ENCODE data around the gene ADISSP.
A peak's percentile ranks its signal among the peaks of the same experiment; 100 is the strongest.

ADISSP gene

GRCh38 chr20:3812975-3813847 is 45.7 kb upstream of the ADISSP start:
- H2BK120ac ChIP-seq (ENCODE audit: insufficient read depth, low read length, poor library complexity) = no peak overlapping the region
- no peak overlapping the region for H4K91ac ChIP-seq (ENCODE audit: low read depth, low read length)
- H3K18ac ChIP-seq (ENCODE audit: low read length) = no peak overlapping the region
- H3K4me3 ChIP-seq (ENCODE audit: low read depth, low read length) = no peak overlapping the region
- H4K12ac ChIP-seq (ENCODE audit: low read depth, low read length) = no peak overlapping the region
- peaks cover 9 to 10% of the 10 kb centered on the region in 2 experiments for H3K4me1 ChIP-seq (ENCODE audit: control insufficient read depth in 1 of 2, insufficient read depth in 2 of 2, low read length in 2 of 2)
- H3K4me2 ChIP-seq (ENCODE audit: low read length) = no peak overlapping the region
- H3K36me3 ChIP-seq (ENCODE audit: control insufficient read depth in 1 of 2, insufficient read depth in 2 of 2, low read length in 2 of 2) = no peaks in the 10 kb centered on the region
- no peak overlapping the region for H2AK5ac ChIP-seq (ENCODE audit: low read length)
- H4K8ac ChIP-seq (ENCODE audit: low read depth, low read length) = no peak overlapping the region
- H3K27ac ChIP-seq (ENCODE audit: low read depth, low read length) = no peak overlapping the region
- H2BK12ac ChIP-seq (ENCODE audit: low read length) = no peak overlapping the region
- no peak overlapping the region for H3K23ac ChIP-seq (ENCODE audit: low read length)
- H2BK5ac ChIP-seq (ENCODE audit: low read depth, low read length, poor library complexity) = no peak overlapping the region
- DNase-seq = peak; percentile 24 to 27
- no peak overlapping the region for H3K4ac ChIP-seq (ENCODE audit: low read depth, low read length)
- WGBS (ENCODE audit: extremely low coverage, insufficient coverage, insufficient read length) = no CpG with 5 or more reads among the region's 8 CpGs
- no peak overlapping the region for H3K14ac ChIP-seq (ENCODE audit: low read length)
- no peak overlapping the region for H3K9ac ChIP-seq (ENCODE audit: low read length)
- H2AFZ ChIP-seq (ENCODE audit: insufficient read depth, low read length, poor library complexity) = no peak overlapping the region
- peaks cover 1% of the 10 kb centered on the region for H3K79me1 ChIP-seq (ENCODE audit: low read length)
- no peaks in the 10 kb centered on the region for H3K79me2 ChIP-seq (ENCODE audit: control insufficient read depth, insufficient read depth, low read length, poor library complexity)
- H3K9me3 ChIP-seq (ENCODE audit: insufficient read depth, low read depth, low read length) = no peaks in the 10 kb centered on the region
- no peaks in the 10 kb centered on the region for H3K27me3 ChIP-seq (ENCODE audit: insufficient read depth, low read length)

- Histone ChIP-seq H4K12ac (ENCODE audit: low read depth, low read length) (no peak overlapping the region), H3K27ac (ENCODE audit: low read depth, low read length) (no peak overlapping the region), H3K79me2 (ENCODE audit: control insufficient read depth, insufficient read depth, low read length, poor library complexity) (peaks cover 2% of the 10 kb centered on the region), H3K14ac (ENCODE audit: low read length) (no peak overlapping the region), H2BK12ac (ENCODE audit: low read length) (no peak overlapping the region), H3K4ac (ENCODE audit: low read depth, low read length) (no peak overlapping the region), H2BK5ac (ENCODE audit: low read depth, low read length, poor library complexity) (no peak overlapping the region), H3K9me3 (ENCODE audit: insufficient read depth, low read depth, low read length) (no peaks in the 10 kb centered on the region), H2AFZ (ENCODE audit: insufficient read depth, low read length, poor library complexity) (no peak overlapping the region), H2BK120ac (ENCODE audit: insufficient read depth, low read length, poor library complexity) (no peak overlapping the region), H3K27me3 (ENCODE audit: insufficient read depth, low read length) (no peaks in the 10 kb centered on the region), H4K8ac (ENCODE audit: low read depth, low read length) (no peak overlapping the region), H3K4me2 (ENCODE audit: low read length) (no peak overlapping the region), H3K9ac (ENCODE audit: low read length) (no peak overlapping the region), H2AK5ac (ENCODE audit: low read length) (no peak overlapping the region), H3K4me3 (ENCODE audit: low read depth, low read length) (no peak overlapping the region), H4K91ac (ENCODE audit: low read depth, low read length) (peak overlapping the region; percentile 20), H3K23ac (ENCODE audit: low read length) (no peak overlapping the region), H3K4me1 (ENCODE audit: control insufficient read depth in 1 of 2, insufficient read depth in 2 of 2, low read length in 2 of 2) (peaks cover 18 to 19% of the 10 kb centered on the region in 2 experiments), H3K18ac (ENCODE audit: low read length) (no peak overlapping the region), H3K79me1 (ENCODE audit: low read length) (peaks cover 6% of the 10 kb centered on the region), H3K36me3 (ENCODE audit: control insufficient read depth in 1 of 2, insufficient read depth in 2 of 2, low read length in 2 of 2) (no peaks in the 10 kb centered on the region)
- WGBS (ENCODE audit: extremely low coverage, insufficient coverage, insufficient read length) = no CpG with 5 or more reads among the region's 9 CpGs
- DNase-seq = no peak
Measured at GRCh38 chr20:3812259-3812681, 44.7 kb upstream of the ADISSP start.

- no CpG with 5 or more reads among the region's 20 CpGs for WGBS (ENCODE audit: extremely low coverage, insufficient coverage, insufficient read length)
- H2AFZ ChIP-seq (ENCODE audit: insufficient read depth, low read length, poor library complexity) = no peak overlapping the region
- no peak overlapping the region for H3K4me3 ChIP-seq (ENCODE audit: low read depth, low read length)
- H3K9ac ChIP-seq (ENCODE audit: low read length) = no peak overlapping the region
- H3K27ac ChIP-seq (ENCODE audit: low read depth, low read length) = peak overlapping the region; percentile 40
- no peak overlapping the region for H2BK5ac ChIP-seq (ENCODE audit: low read depth, low read length, poor library complexity)
- peak; percentile 87 to 93 for DNase-seq
- peak overlapping the region; percentile 10 for H3K14ac ChIP-seq (ENCODE audit: low read length)
- H4K91ac ChIP-seq (ENCODE audit: low read depth, low read length) = peak overlapping the region; percentile 33
- H2BK120ac ChIP-seq (ENCODE audit: insufficient read depth, low read length, poor library complexity) = peak overlapping the region; percentile 19
- no peak overlapping the region for H3K18ac ChIP-seq (ENCODE audit: low read length)
- peaks cover 2% of the 10 kb centered on the region for H3K79me2 ChIP-seq (ENCODE audit: control insufficient read depth, insufficient read depth, low read length, poor library complexity)
- peaks cover 21 to 23% of the 10 kb centered on the region in 2 experiments for H3K4me1 ChIP-seq (ENCODE audit: control insufficient read depth in 1 of 2, insufficient read depth in 2 of 2, low read length in 2 of 2)
- peaks cover 9% of the 10 kb centered on the region for H3K79me1 ChIP-seq (ENCODE audit: low read length)
- no peak overlapping the region for H4K12ac ChIP-seq (ENCODE audit: low read depth, low read length)
- H3K36me3 ChIP-seq (ENCODE audit: control insufficient read depth in 1 of 2, insufficient read depth in 2 of 2, low read length in 2 of 2) = no peaks in the 10 kb centered on the region
- H2BK12ac ChIP-seq (ENCODE audit: low read length) = no peak overlapping the region
- peak overlapping the region; percentile 39 for H4K8ac ChIP-seq (ENCODE audit: low read depth, low read length)
- H3K9me3 ChIP-seq (ENCODE audit: insufficient read depth, low read depth, low read length) = no peaks in the 10 kb centered on the region
- no peaks in the 10 kb centered on the region for H3K27me3 ChIP-seq (ENCODE audit: insufficient read depth, low read length)
- no peak overlapping the region for H2AK5ac ChIP-seq (ENCODE audit: low read length)
- peak overlapping the region; percentile 13 for H3K4me2 ChIP-seq (ENCODE audit: low read length)
- no peak overlapping the region for H3K4ac ChIP-seq (ENCODE audit: low read depth, low read length)
- H3K23ac ChIP-seq (ENCODE audit: low read length) = no peak overlapping the region
Measured at GRCh38 chr20:3811467-3812258, 44.1 kb upstream of the ADISSP start.

- Histone ChIP-seq H3K4me1 (ENCODE audit: control insufficient read depth in 1 of 2, insufficient read depth in 2 of 2, low read length in 2 of 2) (peaks cover 23 to 24% of the 10 kb centered on the region in 2 experiments), H3K18ac (ENCODE audit: low read length) (no peak overlapping the region), H3K14ac (ENCODE audit: low read length) (no peak overlapping the region), H3K27me3 (ENCODE audit: insufficient read depth, low read length) (no peaks in the 10 kb centered on the region), H2BK5ac (ENCODE audit: low read depth, low read length, poor library complexity) (no peak overlapping the region), H2AK5ac (ENCODE audit: low read length) (no peak overlapping the region), H2BK120ac (ENCODE audit: insufficient read depth, low read length, poor library complexity) (no peak overlapping the region), H3K4me2 (ENCODE audit: low read length) (no peak overlapping the region), H3K79me1 (ENCODE audit: low read length) (peaks cover 10% of the 10 kb centered on the region), H2BK12ac (ENCODE audit: low read length) (no peak overlapping the region), H2AFZ (ENCODE audit: insufficient read depth, low read length, poor library complexity) (no peak overlapping the region), H3K23ac (ENCODE audit: low read length) (no peak overlapping the region), H4K8ac (ENCODE audit: low read depth, low read length) (no peak overlapping the region), H3K9ac (ENCODE audit: low read length) (no peak overlapping the region), H4K12ac (ENCODE audit: low read depth, low read length) (no peak overlapping the region), H4K91ac (ENCODE audit: low read depth, low read length) (no peak overlapping the region), H3K27ac (ENCODE audit: low read depth, low read length) (no peak overlapping the region), H3K36me3 (ENCODE audit: control insufficient read depth in 1 of 2, insufficient read depth in 2 of 2, low read length in 2 of 2) (peaks cover 6 to 15% of the 10 kb centered on the region in 2 experiments), H3K79me2 (ENCODE audit: control insufficient read depth, insufficient read depth, low read length, poor library complexity) (peaks cover 2% of the 10 kb centered on the region), H3K4me3 (ENCODE audit: low read depth, low read length) (no peak overlapping the region), H3K4ac (ENCODE audit: low read depth, low read length) (no peak overlapping the region), H3K9me3 (ENCODE audit: insufficient read depth, low read depth, low read length) (no peaks in the 10 kb centered on the region)
- DNase-seq = no peak
- WGBS (ENCODE audit: extremely low coverage, insufficient coverage, insufficient read length) = no CpG with 5 or more reads among the region's 3 CpGs
Measured at GRCh38 chr20:3808544-3808943, 41.0 kb upstream of the ADISSP start.

All from trophoblast cell (in vitro differentiated cells and primary cell).